Measurements from ENCODE around the gene FAM227B.

- TF ChIP-seq, protein P1, sequence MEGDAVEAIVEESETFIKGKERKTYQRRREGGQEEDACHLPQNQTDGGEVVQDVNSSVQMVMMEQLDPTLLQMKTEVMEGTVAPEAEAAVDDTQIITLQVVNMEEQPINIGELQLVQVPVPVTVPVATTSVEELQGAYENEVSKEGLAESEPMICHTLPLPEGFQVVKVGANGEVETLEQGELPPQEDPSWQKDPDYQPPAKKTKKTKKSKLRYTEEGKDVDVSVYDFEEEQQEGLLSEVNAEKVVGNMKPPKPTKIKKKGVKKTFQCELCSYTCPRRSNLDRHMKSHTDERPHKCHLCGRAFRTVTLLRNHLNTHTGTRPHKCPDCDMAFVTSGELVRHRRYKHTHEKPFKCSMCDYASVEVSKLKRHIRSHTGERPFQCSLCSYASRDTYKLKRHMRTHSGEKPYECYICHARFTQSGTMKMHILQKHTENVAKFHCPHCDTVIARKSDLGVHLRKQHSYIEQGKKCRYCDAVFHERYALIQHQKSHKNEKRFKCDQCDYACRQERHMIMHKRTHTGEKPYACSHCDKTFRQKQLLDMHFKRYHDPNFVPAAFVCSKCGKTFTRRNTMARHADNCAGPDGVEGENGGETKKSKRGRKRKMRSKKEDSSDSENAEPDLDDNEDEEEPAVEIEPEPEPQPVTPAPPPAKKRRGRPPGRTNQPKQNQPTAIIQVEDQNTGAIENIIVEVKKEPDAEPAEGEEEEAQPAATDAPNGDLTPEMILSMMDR (conservative IDR thresholded peaks at IDR 0.05; ENCODE audit: low read depth, low read length), result no peak
- no peak for TF ChIP-seq EZH2phosphoT487 (IDR thresholded peaks at IDR 0.05; ENCODE audit: borderline replicate concordance, low read length)
Observed at GRCh38 chr15:49458145-49458544, 162.5 kb downstream of the FAM227B start.
